ENCODE measurements around the gene DNAH7.
A peak's percentile ranks its signal among the peaks of the same experiment; 100 is the strongest.
"Not testable (repeated sequence)": the region's sequence is repeated elsewhere in the genome, so short reads cannot be mapped to it uniquely, and the experiment has no call there.

DNAH7 gene

GRCh38 chr2:195995499-195995898 is 73.1 kb downstream of the DNAH7 start:
- DNase-seq (ENCODE audit: low read depth): no peak
- no peak overlapping the region for H3K4me3 ChIP-seq (ENCODE audit: low read depth, low read length)

GRCh38 chr2:195993623-195994022 is 75.0 kb downstream of the DNAH7 start:
- no peak for DNase-seq (ENCODE audit: low read depth)
- H3K4me3 ChIP-seq (ENCODE audit: low read depth, low read length): no peak overlapping the region

- DNase-seq (ENCODE audit: low read depth): no peak
- no peak overlapping the region for H3K4me3 ChIP-seq (ENCODE audit: low read depth, low read length)
Observed at GRCh38 chr2:195985741-195986140, 82.9 kb downstream of the DNAH7 start.

- H3K4me3 ChIP-seq (ENCODE audit: low read depth, low read length): no peak overlapping the region
- peak; percentile 8 for DNase-seq (ENCODE audit: low read depth)
Observed at GRCh38 chr2:195984923-195985726, 83.5 kb downstream of the DNAH7 start.

- no peak overlapping the region for H3K4me3 ChIP-seq (ENCODE audit: low read depth, low read length)
- DNase-seq (ENCODE audit: low read depth): no peak
Observed at GRCh38 chr2:195967336-195967735, 101.3 kb downstream of the DNAH7 start.

- DNase-seq (ENCODE audit: low read depth): no peak
Observed at GRCh38 chr2:195961873-195962272, 106.8 kb downstream of the DNAH7 start.

GRCh38 chr2:195959341-195959740 is 109.3 kb downstream of the DNAH7 start:
- DNase-seq (ENCODE audit: low read depth): no peak
- no peak overlapping the region for H3K4me3 ChIP-seq (ENCODE audit: low read depth, low read length)

More at GRCh38 chr2:195961873-195962272, 106.8 kb downstream of the DNAH7 start:
- H3K4me3 ChIP-seq (ENCODE audit: low read depth, low read length): no peak overlapping the region

- H3K4me3 ChIP-seq (ENCODE audit: low read depth, low read length): no peak overlapping the region
- no peak for DNase-seq (ENCODE audit: low read depth)
Observed at GRCh38 chr2:195956725-195957124, 111.9 kb downstream of the DNAH7 start.

GRCh38 chr2:195945056-195945455 is 123.6 kb downstream of the DNAH7 start:
- H3K4me3 ChIP-seq (ENCODE audit: low read depth, low read length): no peak overlapping the region
- no peak for DNase-seq (ENCODE audit: low read depth)

GRCh38 chr2:195937176-195937575 is 131.5 kb downstream of the DNAH7 start:
- DNase-seq (ENCODE audit: low read depth): no peak
- no peak overlapping the region for H3K4me3 ChIP-seq (ENCODE audit: low read depth, low read length)

GRCh38 chr2:195934484-195934883 is 134.2 kb downstream of the DNAH7 start:
- H3K4me3 ChIP-seq (ENCODE audit: low read depth, low read length): no peak overlapping the region
- no peak for DNase-seq (ENCODE audit: low read depth)

- H3K4me3 ChIP-seq (ENCODE audit: low read depth, low read length): no peak overlapping the region
- DNase-seq (ENCODE audit: low read depth): no peak
Observed at GRCh38 chr2:195929531-195929930, 139.1 kb downstream of the DNAH7 start.

- no peak for DNase-seq (ENCODE audit: low read depth)
- H3K4me3 ChIP-seq (ENCODE audit: low read depth, low read length): no peak overlapping the region
Observed at GRCh38 chr2:195925120-195925519, 143.5 kb downstream of the DNAH7 start.

- no peak for DNase-seq (ENCODE audit: low read depth)
- H3K4me3 ChIP-seq (ENCODE audit: low read depth, low read length): no peak overlapping the region
Observed at GRCh38 chr2:195923889-195924288, 144.7 kb downstream of the DNAH7 start.

- not testable (repeated sequence) for H3K4me3 ChIP-seq (ENCODE audit: low read depth, low read length); DNase-seq (ENCODE audit: low read depth)
Observed at GRCh38 chr2:195917021-195917600, 151.5 kb downstream of the DNAH7 start.

- DNase-seq (ENCODE audit: low read depth): no peak
- H3K4me3 ChIP-seq (ENCODE audit: low read depth, low read length): no peak overlapping the region
Observed at GRCh38 chr2:195912079-195912478, 156.6 kb downstream of the DNAH7 start.

GRCh38 chr2:195910570-195910969 is 158.1 kb downstream of the DNAH7 start:
- no peak overlapping the region for H3K4me3 ChIP-seq (ENCODE audit: low read depth, low read length)
- no peak for DNase-seq (ENCODE audit: low read depth)

- DNase-seq (ENCODE audit: low read depth): no peak
Observed at GRCh38 chr2:195909926-195910325, 158.7 kb downstream of the DNAH7 start.

GRCh38 chr2:195907474-195907873 is 161.2 kb downstream of the DNAH7 start:
- H3K4me3 ChIP-seq (ENCODE audit: low read depth, low read length): no peak overlapping the region
- no peak for DNase-seq (ENCODE audit: low read depth)

More at GRCh38 chr2:195909926-195910325, 158.7 kb downstream of the DNAH7 start:
- H3K4me3 ChIP-seq (ENCODE audit: low read depth, low read length): no peak overlapping the region

- peak; percentile 29 for DNase-seq (ENCODE audit: low read depth)
- no peak overlapping the region for H3K4me3 ChIP-seq (ENCODE audit: low read depth, low read length)
Observed at GRCh38 chr2:195903956-195904355, 164.7 kb downstream of the DNAH7 start.

- DNase-seq (ENCODE audit: low read depth): no peak
- no peak overlapping the region for H3K4me3 ChIP-seq (ENCODE audit: low read depth, low read length)
Observed at GRCh38 chr2:195902857-195903256, 165.8 kb downstream of the DNAH7 start.
